Measurements from ENCODE around the gene TRMT61B. TPM values are rescaled to one million over a fixed set of nuclear protein-coding genes. Genes with fewer than 3 reads are reported as not detected.

Gene TRMT61B
- total and polyA plus RNA-seq, 2 donors (not counting 1 experiment from before 2014, with no cell fraction given) = 15.5 to 20.3 TPM

- no peaks in the 10 kb centered on the region for H3K27me3 Mint-ChIP-seq
- Histone ChIP-seq H4K20me1 (ENCODE audit: control insufficient read depth, insufficient read depth, low read length, poor library complexity, severe bottlenecking) (no peaks in the 10 kb centered on the region), H3K27ac (ENCODE audit: low read length in 2 of 2) (no peak overlapping the region), H3K4me1 (ENCODE audit: control insufficient read depth in 2 of 2, insufficient read depth in 2 of 2, low read length in 2 of 2) (no peaks in the 10 kb centered on the region), H3K4me3 (ENCODE audit: control extremely low read depth in 1 of 5, extremely low read depth in 1 of 5, insufficient read depth in 1 of 5, low read depth in 2 of 5, low read length in 4 of 5) (no peak overlapping the region), H3K4me2 (replicated peaks; ENCODE audit: low read depth, low read length, poor library complexity, severe bottlenecking) (no peak overlapping the region), H3K36me3 (replicated peaks in 1 of 2; ENCODE audit: control extremely low read depth in 1 of 2, control insufficient read depth in 1 of 2, extremely low read depth in 1 of 2, insufficient read depth in 2 of 2, low read length in 1 of 2) (no peaks in the 10 kb centered on the region), H3K27me3 (replicated peaks in 1 of 4; ENCODE audit: control extremely low read depth in 1 of 4, control insufficient read depth in 3 of 4, insufficient read depth in 4 of 4, low read length in 3 of 4) (no peaks in the 10 kb centered on the region), H2AFZ (ENCODE audit: insufficient read depth, low read depth, low read length, poor library complexity, severe bottlenecking) (no peak overlapping the region), H3K79me2 (ENCODE audit: control insufficient read depth, insufficient read depth, low read length) (no peaks in the 10 kb centered on the region), H3K9ac (ENCODE audit: low read length) (no peak overlapping the region), H3K9me3 (ENCODE audit: control extremely low read depth in 1 of 3, control insufficient read depth in 2 of 3, insufficient read depth in 1 of 3, low read length in 2 of 3) (peaks cover 0 to 1% (median 0%) of the 10 kb centered on the region in 3 donors)
- no peak overlapping the region for H3K4me3 Mint-ChIP-seq
- H3K4me1 Mint-ChIP-seq = no peaks in the 10 kb centered on the region
- ChIA-PET CTCF (no interaction called here), POLR2A (no interaction called here)
- intact Hi-C loops (cut with micrococcal nuclease) = no loop called here
- H3K9me3 Mint-ChIP-seq (ENCODE audit: insufficient read depth) = no peaks in the 10 kb centered on the region
- H3K27ac Mint-ChIP-seq = no peak overlapping the region
- no peak for ATAC-seq (ENCODE audit: low read depth)
- 83% methylated on average over 1 of the region's 2 CpGs for WGBS (ENCODE audit: insufficient coverage)
- DNase-seq = no peak
- no peak for TF ChIP-seq EZH2 (IDR thresholded peaks at IDR 0.05; ENCODE audit: borderline replicate concordance, insufficient read depth, low read depth, low read length, poor library complexity, severe bottlenecking)
- TF ChIP-seq, protein P1, sequence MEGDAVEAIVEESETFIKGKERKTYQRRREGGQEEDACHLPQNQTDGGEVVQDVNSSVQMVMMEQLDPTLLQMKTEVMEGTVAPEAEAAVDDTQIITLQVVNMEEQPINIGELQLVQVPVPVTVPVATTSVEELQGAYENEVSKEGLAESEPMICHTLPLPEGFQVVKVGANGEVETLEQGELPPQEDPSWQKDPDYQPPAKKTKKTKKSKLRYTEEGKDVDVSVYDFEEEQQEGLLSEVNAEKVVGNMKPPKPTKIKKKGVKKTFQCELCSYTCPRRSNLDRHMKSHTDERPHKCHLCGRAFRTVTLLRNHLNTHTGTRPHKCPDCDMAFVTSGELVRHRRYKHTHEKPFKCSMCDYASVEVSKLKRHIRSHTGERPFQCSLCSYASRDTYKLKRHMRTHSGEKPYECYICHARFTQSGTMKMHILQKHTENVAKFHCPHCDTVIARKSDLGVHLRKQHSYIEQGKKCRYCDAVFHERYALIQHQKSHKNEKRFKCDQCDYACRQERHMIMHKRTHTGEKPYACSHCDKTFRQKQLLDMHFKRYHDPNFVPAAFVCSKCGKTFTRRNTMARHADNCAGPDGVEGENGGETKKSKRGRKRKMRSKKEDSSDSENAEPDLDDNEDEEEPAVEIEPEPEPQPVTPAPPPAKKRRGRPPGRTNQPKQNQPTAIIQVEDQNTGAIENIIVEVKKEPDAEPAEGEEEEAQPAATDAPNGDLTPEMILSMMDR (IDR thresholded peaks at IDR 0.05) = no peak
These were observed 31.1 kb downstream of the TRMT61B start for GRCh38 chr2:28838971-28839370.

- POLR2A ChIA-PET = no interaction called here
These were observed 34.3 kb downstream of the TRMT61B start for GRCh38 chr2:28835781-28836180.

More at GRCh38 chr2:28835781-28836180, 34.3 kb downstream of the TRMT61B start:
- TF ChIP-seq EZH2 (IDR thresholded peaks at IDR 0.05; ENCODE audit: borderline replicate concordance, insufficient read depth, low read depth, low read length, poor library complexity, severe bottlenecking) = no peak
- TF ChIP-seq, protein P1 (IDR thresholded peaks at IDR 0.05) = no peak
- no peaks in the 10 kb centered on the region for H3K79me2 ChIP-seq (ENCODE audit: control insufficient read depth, insufficient read depth, low read length)
- Mint-ChIP-seq H3K9me3 (ENCODE audit: insufficient read depth) (no peaks in the 10 kb centered on the region), H3K27ac (no peak overlapping the region), H3K4me3 (no peak overlapping the region), H3K27me3 (no peaks in the 10 kb centered on the region), H3K4me1 (no peaks in the 10 kb centered on the region)
- no peaks in the 10 kb centered on the region for H3K4me1 ChIP-seq (ENCODE audit: control insufficient read depth in 2 of 2, insufficient read depth in 2 of 2, low read length in 2 of 2)
- ATAC-seq (ENCODE audit: low read depth) (no peak), DNase-seq (no peak)
- H3K4me2 ChIP-seq (replicated peaks; ENCODE audit: low read depth, low read length, poor library complexity, severe bottlenecking) = no peak overlapping the region
- H3K36me3 ChIP-seq (replicated peaks in 1 of 2; ENCODE audit: control extremely low read depth in 1 of 2, control insufficient read depth in 1 of 2, extremely low read depth in 1 of 2, insufficient read depth in 2 of 2, low read length in 1 of 2) = no peaks in the 10 kb centered on the region
- CTCF ChIA-PET = interaction anchor here (1.3 kb wide), 1 partner anchor 15 kb away, joined by 7 read pairs; no protein-coding TSS in a partner anchor
- no peak overlapping the region for H2AFZ ChIP-seq (ENCODE audit: insufficient read depth, low read depth, low read length, poor library complexity, severe bottlenecking)
- intact Hi-C loops (cut with micrococcal nuclease) = no loop called here
- H3K27ac ChIP-seq (ENCODE audit: low read length in 2 of 2) = no peak overlapping the region
- H3K4me3 ChIP-seq (ENCODE audit: control extremely low read depth in 1 of 5, extremely low read depth in 1 of 5, insufficient read depth in 1 of 5, low read depth in 2 of 5, low read length in 4 of 5) = no peak overlapping the region
- H3K9ac ChIP-seq (ENCODE audit: low read length) = no peak overlapping the region
- no peaks in the 10 kb centered on the region for H4K20me1 ChIP-seq (ENCODE audit: control insufficient read depth, insufficient read depth, low read length, poor library complexity, severe bottlenecking)
- H3K27me3 ChIP-seq (replicated peaks in 1 of 4; ENCODE audit: control extremely low read depth in 1 of 4, control insufficient read depth in 3 of 4, insufficient read depth in 4 of 4, low read length in 3 of 4) = no peaks in the 10 kb centered on the region
- peaks cover 0 to 1% (median 0%) of the 10 kb centered on the region in 3 donors for H3K9me3 ChIP-seq (ENCODE audit: control extremely low read depth in 1 of 3, control insufficient read depth in 2 of 3, insufficient read depth in 1 of 3, low read length in 2 of 3)
- no CpG with 5 or more reads among the region's 2 CpGs for WGBS (ENCODE audit: insufficient coverage)
